PC-3 (cell line): ENCODE measurements around the gene ATP5ME. TPM values are rescaled to one million over a fixed set of nuclear protein-coding genes. Genes with fewer than 3 reads are reported as not detected.

Experiments used
- ATAC-seq: fragments of 200-7000 bp; cut with Tn5 transposase; 2 replicates; pipeline ENCODE4 v1.9.1; 2020; ENCODE audit warnings: mild to moderate bottlenecking, moderate library complexity
- BruUV-seq: library from RNA; stranded (reverse); fragments of 400-500 nt; replicated peaks from 2 replicates; lab custom pipeline; 2021; lab: Mats Ljungman, UMichigan
- CTCF ChIA-PET: fragments of 300-600 bp; sonication (Branson Sonifier 250); formaldehyde crosslinking; loops from one replicate; lab custom pipeline; 2022; ENCODE audit warnings: antibody characterized with exemption; lab: Charles Lee
- POLR2A ChIA-PET: fragments of 300-600 bp; sonication (Branson Sonifier 250); formaldehyde crosslinking; loops from one replicate; lab custom pipeline; 2022; ENCODE audit warnings: antibody characterized with exemption; ENCODE audit not compliant: unreplicated experiment; lab: Charles Lee
- DNase-seq: peaks from one replicate; pipeline ENCODE4 v3.0.0-alpha.2; 2015
- H2AFZ ChIP-seq: fragments of 300-600 bp; sonication (generic); 2 replicates; pipeline ENCODE4 v1.6.0; 2016; ENCODE audit warnings: antibody characterized with exemption, low read length
- H3F3A ChIP-seq: fragments of 300-600 bp; sonication (generic); one replicate; pipeline ENCODE4 v1.6.0; 2017; ENCODE audit warnings: antibody characterized with exemption, low read length, control low read depth, mild to moderate bottlenecking; ENCODE audit not compliant: unreplicated experiment
- H3K27ac ChIP-seq: fragments of 300-600 bp; sonication (generic); 2 replicates; pipeline ENCODE4 v1.5.1; 2016; ENCODE audit warnings: mild to moderate bottlenecking, low read length
- H3K27me3 ChIP-seq: fragments of 300-600 bp; sonication (generic); 2 replicates; pipeline ENCODE4 v1.6.1; 2016; ENCODE audit warnings: low read length, mixed read lengths
- H3K36me3 ChIP-seq: fragments of 300-600 bp; sonication (generic); 2 replicates; pipeline ENCODE4 v1.6.1; 2016; ENCODE audit warnings: low read depth, mixed run types, low read length, mixed read lengths
- H3K4me1 ChIP-seq: fragments of 300-600 bp; sonication (generic); 2 replicates; pipeline ENCODE4 v1.5.1; 2016; ENCODE audit warnings: low read length; ENCODE audit not compliant: insufficient read depth
- H3K4me2 ChIP-seq: fragments of 300-600 bp; sonication (generic); 2 replicates; pipeline ENCODE4 v1.6.0; 2016; ENCODE audit warnings: low read length
- H3K4me3 ChIP-seq: fragments of 300-600 bp; sonication (generic); 2 replicates; pipeline ENCODE4 v1.5.1; 2016; ENCODE audit warnings: mild to moderate bottlenecking, low read length, mixed read lengths
- H3K79me2 ChIP-seq: fragments of 300-600 bp; sonication (generic); 2 replicates; pipeline ENCODE4 v1.6.1; 2017; ENCODE audit warnings: low read length, mixed read lengths
- H3K9ac ChIP-seq: fragments of 300-600 bp; sonication (generic); 2 replicates; pipeline ENCODE4 v1.6.0; 2016; ENCODE audit warnings: mild to moderate bottlenecking, low read length
- H3K9me2 ChIP-seq: fragments of 300-600 bp; sonication (generic); replicated peaks from 2 replicates; pipeline ENCODE4 v1.6.1; 2016; ENCODE audit warnings: mixed run types, low read length, mixed read lengths
- H3K9me3 ChIP-seq: fragments of 300-600 bp; sonication (generic); 2 replicates; pipeline ENCODE4 v1.6.1; 2016; ENCODE audit warnings: low read length, mixed read lengths
- H4K20me1 ChIP-seq: fragments of 300-600 bp; sonication (generic); 2 replicates; pipeline ENCODE4 v1.6.1; 2016; ENCODE audit warnings: low read length, mixed read lengths
- CTCF ChIP-seq: fragments of 300-600 bp; sonication (generic); conservative IDR thresholded peaks from 2 replicates; pipeline ENCODE4 v1.5.1; 2017; ENCODE audit warnings: antibody characterized with exemption, low read depth, mild to moderate bottlenecking, low read length
- EZH2 ChIP-seq: fragments of 300-600 bp; sonication (generic); IDR thresholded peaks from one replicate; pipeline ENCODE4 v1.6.1; 2017; ENCODE audit warnings: antibody characterized with exemption, mild to moderate bottlenecking, low read length; ENCODE audit not compliant: unreplicated experiment
- EZH2phosphoT487 ChIP-seq: fragments of 300-600 bp; sonication (generic); IDR thresholded peaks from 2 replicates; pipeline ENCODE4 v1.6.1; 2018; ENCODE audit warnings: mild to moderate bottlenecking, antibody characterized with exemption, low read length, borderline replicate concordance
- intact Hi-C: fragments of 100-400 bp; cut with micrococcal nuclease; formaldehyde crosslinking; loops from 2 replicates; pipeline ENCODE4 v1.9.0; 2023
- total RNA-seq: library from RNA; depleted of rRNA; stranded (reverse); fragments of >200 nt; gene quantifications from 2 replicates; pipeline ENCODE4 v1.2.3, GENCODE V29; 2014

ATP5ME gene
- total RNA-seq, 1 experiment from 2014 or later, result 579 TPM

GRCh38 chr4:663438-664428, 10.3 kb downstream of the ATP5ME start:
- CTCF ChIA-PET, result no interaction called here
- Histone ChIP-seq H2AFZ (no peak overlapping the region), H3K4me2 (no peak overlapping the region), H3K9me2 (no peaks in the 10 kb centered on the region), H3K9me3 (no peaks in the 10 kb centered on the region), H4K20me1 (no peaks in the 10 kb centered on the region), H3K4me3 (no peak overlapping the region), H3K9ac (no peak overlapping the region), H3K4me1 (no peaks in the 10 kb centered on the region), H3K36me3 (no peaks in the 10 kb centered on the region), H3K27me3 (no peaks in the 10 kb centered on the region), H3F3A (no peaks in the 10 kb centered on the region), H3K27ac (no peak overlapping the region), H3K79me2 (no peaks in the 10 kb centered on the region)
- DNase-seq (no peak), ATAC-seq (no peak)
- no TSS peak for BruUV-seq
- intact Hi-C loops, result no loop called here
- POLR2A ChIA-PET, result no interaction called here
- TF ChIP-seq EZH2, result no peak
- TF ChIP-seq CTCF, result no peak
- TF ChIP-seq EZH2phosphoT487, result no peak

GRCh38 chr4:663046-663437, 11.0 kb downstream of the ATP5ME start:
- H3K27ac ChIP-seq, result no peak overlapping the region
- DNase-seq, result no peak
- intact Hi-C loops, result no loop called here
- ChIA-PET CTCF (no interaction called here), POLR2A (no interaction called here)
- no peaks in the 10 kb centered on the region for H3K9me2 ChIP-seq
- no peak for TF ChIP-seq EZH2
- no peak for TF ChIP-seq CTCF
- TF ChIP-seq EZH2phosphoT487, result no peak
- no peak overlapping the region for H3K4me3 ChIP-seq
- no peaks in the 10 kb centered on the region for H3K27me3 ChIP-seq
- no peaks in the 10 kb centered on the region for H3F3A ChIP-seq
- H4K20me1 ChIP-seq, result no peaks in the 10 kb centered on the region
- no peaks in the 10 kb centered on the region for H3K36me3 ChIP-seq
- H3K79me2 ChIP-seq, result no peaks in the 10 kb centered on the region
- no peak overlapping the region for H3K4me2 ChIP-seq
- H3K9me3 ChIP-seq, result no peaks in the 10 kb centered on the region
- H3K4me1 ChIP-seq, result no peaks in the 10 kb centered on the region
- no peak overlapping the region for H3K9ac ChIP-seq
- no peak for ATAC-seq
- BruUV-seq, result no TSS peak
- no peak overlapping the region for H2AFZ ChIP-seq
